HCT116 (cell line): Measurements from ENCODE around the gene SPRYD7.

ENCODE experiments used
- CTCF ChIP-seq, 3 experiments: fragments of 200-600 bp in 1 of 3; sonication (generic) in 1 of 3; IDR thresholded peaks in 2 of 3; conservative IDR thresholded peaks in 1 of 3; 2 replicates each; pipeline ENCODE4 v1.5.1; 2012 to 2017; ENCODE audit warnings: low read depth in 2 of 3, low read length in 2 of 3, antibody characterized with exemption in 1 of 3, borderline replicate concordance in 1 of 3, control low read depth in 1 of 3, mild to moderate bottlenecking in 1 of 3, mixed read lengths in 1 of 3, mixed run types in 1 of 3, moderate library complexity in 1 of 3; ENCODE audit not compliant: insufficient read depth in 1 of 3
- EZH2 ChIP-seq: fragments of 200-600 bp; sonication (generic); IDR thresholded peaks from 2 replicates; pipeline ENCODE4 v1.6.1; 2017; ENCODE audit warnings: antibody characterized with exemption, mixed run types
- REST ChIP-seq: IDR thresholded peaks from 2 replicates; pipeline ENCODE4 v1.6.1; 2012; ENCODE audit warnings: low read depth
- YY1 ChIP-seq: IDR thresholded peaks from 2 replicates; pipeline ENCODE4 v1.6.1; 2011; ENCODE audit warnings: low read length, low read depth, moderate library complexity, mild to moderate bottlenecking; ENCODE audit not compliant: insufficient replicate concordance; ENCODE audit errors: extremely low read depth

- TF ChIP-seq CTCF (IDR thresholded peaks at IDR 0.05 in 2 of 3, conservative IDR thresholded peaks at IDR 0.05 in 1 of 3; ENCODE audit: borderline replicate concordance in 1 of 3, insufficient read depth in 1 of 3, low read depth in 2 of 3, low read length in 2 of 3), result peak; percentile 10 to 37 (median 37); a peak in 5 of 6 replicates
- no peak for TF ChIP-seq EZH2
- TF ChIP-seq REST, result no peak
- TF ChIP-seq YY1, result no peak
These were observed 27.5 kb downstream of the SPRYD7 start for GRCh38 chr13:49908637-49909036.
